NCI-H510A (cell line): ENCODE measurements around the gene FDX1.

Experiments used
- DNase-seq: peaks from one replicate; lab custom pipeline; 2025; lab: John Stamatoyannopoulos, UW

The FDX1 gene

DNA sequence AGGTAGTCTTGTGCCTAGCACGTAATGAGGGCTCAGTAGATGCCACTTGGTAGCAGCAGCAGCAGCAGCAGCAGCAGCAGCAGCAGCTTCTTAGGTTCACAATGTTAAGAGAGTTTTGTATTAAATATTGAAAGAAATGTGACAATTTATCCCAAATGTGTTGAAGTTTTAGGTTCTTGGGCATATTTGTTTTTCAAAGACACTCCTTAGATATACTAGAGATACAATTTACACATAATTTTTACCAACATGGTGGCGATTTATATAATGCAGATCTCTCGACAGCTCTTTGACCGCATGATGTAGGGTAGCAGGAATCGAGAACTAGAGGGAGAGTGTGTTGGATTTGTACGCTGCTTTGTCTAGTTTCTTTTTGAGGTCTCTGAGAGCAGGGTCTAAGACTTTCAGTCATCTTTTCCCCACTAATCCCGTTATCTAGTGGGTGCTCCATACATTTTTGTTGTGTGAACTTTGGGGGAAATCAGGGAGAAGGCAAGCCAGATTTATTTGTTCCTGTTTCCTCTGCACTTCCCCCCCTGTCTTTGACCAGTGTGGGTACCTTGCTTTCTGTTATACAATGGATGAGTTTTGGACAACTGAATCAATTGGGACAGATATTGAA, 1.4 kb downstream of the FDX1 start:
- no peak for DNase-seq

- no peak for DNase-seq
These were observed 1.9 kb downstream of the FDX1 start for GRCh38 chr11:110431674-110432073.

DNA sequence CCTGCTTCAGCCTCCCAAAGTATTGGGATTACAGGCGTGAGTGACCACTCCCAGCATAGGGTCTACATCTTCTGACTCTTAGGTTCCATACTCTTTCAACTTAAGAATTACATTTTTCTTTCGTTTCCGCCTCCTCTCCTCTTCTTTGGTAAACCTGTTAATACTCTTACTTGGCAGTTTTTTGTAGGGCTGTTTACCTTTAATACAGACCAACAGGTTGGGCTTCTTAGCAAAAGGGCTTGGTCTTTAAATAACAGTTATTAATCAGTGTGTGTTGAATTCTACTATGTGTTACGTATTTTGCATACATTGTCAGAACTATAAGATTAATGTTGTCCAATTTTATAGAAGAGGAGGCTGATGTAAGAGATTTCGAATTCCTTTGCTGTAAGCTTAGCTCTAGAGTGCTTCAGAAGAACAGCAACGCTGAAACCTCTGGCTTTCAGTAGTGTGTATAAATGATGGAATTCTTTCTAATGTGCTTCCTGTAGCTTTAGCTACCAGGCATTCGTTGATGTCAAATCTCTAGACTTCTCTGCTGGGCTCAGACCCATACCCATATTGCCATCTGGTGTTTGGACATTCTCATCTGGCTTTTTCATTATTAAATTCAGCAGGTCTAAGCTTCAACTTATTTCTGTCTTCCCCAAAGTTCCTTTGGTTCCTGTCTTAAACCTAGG, 3.1 kb downstream of the FDX1 start:
- DNase-seq: no peak

DNA sequence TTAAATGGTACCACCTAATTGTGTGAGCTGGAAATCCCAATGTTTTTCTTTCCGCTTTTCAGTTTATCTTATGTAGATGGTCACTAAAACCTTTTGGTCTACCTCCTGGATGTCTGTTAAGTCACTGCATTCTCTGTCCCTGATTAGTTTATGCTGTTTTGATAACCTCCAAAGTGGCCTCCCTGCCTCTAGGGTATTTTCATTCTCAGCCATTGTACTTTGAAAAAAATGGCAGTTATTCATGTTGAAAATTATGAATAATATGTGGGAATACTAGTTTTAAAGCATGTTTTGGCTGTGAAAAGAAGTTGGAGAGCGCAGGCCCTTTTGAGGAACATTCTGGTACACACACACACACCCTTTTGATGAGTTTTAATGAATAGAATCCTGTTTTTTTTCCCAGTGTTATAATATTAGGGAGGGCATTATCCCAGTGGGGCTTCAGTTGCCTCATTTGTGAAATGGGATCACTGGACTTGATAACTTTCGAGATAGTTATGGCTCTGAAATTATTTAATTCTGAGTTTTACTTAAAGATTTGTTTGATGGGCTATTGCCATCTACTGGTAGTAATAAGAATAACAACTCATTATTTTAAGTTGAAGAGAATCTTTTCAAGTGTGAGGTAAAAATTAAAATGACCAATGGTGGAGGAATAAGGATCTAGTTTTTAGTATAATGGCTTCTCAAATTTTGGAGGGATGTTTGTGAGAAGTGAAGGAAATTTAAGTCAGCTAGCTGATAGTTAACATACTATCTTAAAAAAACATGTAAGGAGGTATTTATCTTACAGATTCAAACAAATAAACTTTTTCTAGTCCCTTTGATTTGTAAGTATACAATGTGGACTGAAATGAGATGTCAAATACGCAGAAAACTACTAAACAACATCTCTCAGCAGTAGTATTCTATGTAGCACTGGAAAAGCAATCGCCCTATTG, 3.9 kb downstream of the FDX1 start:
- no peak for DNase-seq

DNA sequence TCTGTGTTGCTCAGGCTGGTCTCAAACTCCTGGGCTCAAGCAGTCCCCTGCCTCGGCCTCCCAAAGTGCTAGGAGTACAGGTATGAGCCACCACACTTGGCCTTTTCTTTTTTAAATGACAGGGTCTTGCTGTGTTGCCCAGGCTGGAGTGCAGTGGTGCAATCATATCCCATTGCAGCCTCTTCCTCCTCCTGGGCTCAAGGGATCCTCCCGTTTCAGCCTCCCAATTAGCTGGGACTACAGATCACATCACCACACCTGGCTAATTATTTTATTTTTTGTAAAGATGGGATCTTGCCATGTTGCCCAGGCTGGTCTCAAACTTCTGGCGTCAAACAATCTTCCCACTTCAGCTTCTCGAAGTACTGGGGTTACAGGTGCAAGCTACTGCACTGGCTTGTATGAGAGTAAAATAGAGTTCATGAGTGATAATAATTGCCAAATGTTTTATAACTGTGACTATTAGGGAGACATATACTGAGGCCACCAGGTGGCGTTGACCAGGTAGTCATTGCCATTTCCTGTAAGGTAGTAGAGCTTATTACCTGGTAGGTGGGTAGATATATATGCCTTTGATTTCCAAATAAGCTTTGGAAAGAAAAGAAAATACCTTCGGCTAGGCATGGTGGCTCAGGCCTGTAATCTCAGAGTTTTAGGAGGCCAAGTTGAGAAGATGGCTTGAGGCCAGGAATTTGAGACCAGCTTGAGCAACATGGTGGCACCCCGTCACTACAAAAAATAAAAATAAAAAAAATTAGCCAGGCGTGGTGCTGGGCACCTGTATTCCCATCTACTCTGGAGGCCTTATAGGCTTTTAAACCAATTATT, 5.4 kb downstream of the FDX1 start:
- peak; percentile 22 for DNase-seq

DNA sequence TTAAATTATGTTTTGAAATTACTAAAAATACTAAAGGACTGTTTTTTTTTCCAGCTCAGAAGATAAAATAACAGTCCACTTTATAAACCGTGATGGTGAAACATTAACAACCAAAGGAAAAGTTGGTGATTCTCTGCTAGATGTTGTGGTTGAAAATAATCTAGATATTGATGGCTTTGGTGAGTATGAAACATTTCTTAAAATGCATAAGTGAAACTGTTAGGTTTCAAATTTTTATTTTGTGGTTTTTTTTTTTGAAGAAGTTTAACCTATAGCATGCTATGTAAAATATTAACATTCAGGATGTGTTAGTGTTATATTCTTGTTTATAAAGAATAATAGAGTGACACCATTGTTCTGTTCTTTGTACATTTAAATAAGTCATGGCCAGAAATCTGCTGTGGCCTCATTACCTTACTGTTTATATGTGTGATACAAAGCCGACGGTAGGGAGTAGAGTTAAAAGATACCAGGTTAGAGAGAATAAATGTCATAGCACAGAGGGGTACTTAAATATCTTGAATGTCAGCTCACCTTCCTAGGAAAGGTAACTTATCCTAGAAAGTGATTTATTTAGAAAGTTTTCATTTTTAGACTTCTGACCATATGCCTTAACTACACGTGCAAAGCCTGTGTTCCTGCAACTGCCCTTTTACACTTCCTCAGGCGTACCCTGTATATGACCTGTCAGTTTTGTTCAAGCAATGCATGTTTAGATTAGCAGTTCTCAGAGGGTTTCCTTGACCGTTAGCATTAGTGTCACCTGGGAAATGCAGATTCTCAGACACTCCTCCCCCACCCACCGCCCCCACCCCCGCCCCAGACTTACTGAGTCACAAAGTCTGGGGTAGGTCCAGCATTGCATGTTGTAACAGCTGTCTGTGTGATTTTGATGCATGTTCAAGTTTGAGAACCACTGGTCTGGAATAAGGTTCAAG, 6.3 kb downstream of the FDX1 start:
- DNase-seq: no peak

GRCh38 chr11:110438017-110438416, 8.3 kb downstream of the FDX1 start:
- no peak for DNase-seq

GRCh38 chr11:110445437-110445836, 15.7 kb downstream of the FDX1 start:
- no peak for DNase-seq

DNA sequence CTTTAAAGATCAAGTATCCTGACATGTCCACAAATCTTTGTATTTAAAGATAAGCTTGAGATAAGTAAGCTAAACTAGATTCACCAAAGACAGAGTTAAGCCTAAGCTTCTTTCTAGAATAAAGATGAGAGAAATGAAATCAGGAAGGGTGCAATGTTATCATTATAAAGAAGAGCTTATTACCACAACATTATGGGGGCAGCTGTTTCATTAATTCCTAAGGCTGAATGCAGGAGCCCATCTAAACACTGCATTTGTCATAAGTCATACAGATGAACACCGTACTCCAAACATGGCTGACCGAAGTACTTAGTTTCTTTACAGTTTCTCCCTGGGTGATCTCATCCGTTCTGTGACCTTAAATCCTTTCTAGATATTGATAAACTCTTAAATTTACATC, 16.3 kb downstream of the FDX1 start:
- DNase-seq: no peak

GRCh38 chr11:110446594-110446993, 16.8 kb downstream of the FDX1 start:
- no peak for DNase-seq

- no peak for DNase-seq
These were observed 17.6 kb downstream of the FDX1 start for GRCh38 chr11:110447343-110447742.

DNA sequence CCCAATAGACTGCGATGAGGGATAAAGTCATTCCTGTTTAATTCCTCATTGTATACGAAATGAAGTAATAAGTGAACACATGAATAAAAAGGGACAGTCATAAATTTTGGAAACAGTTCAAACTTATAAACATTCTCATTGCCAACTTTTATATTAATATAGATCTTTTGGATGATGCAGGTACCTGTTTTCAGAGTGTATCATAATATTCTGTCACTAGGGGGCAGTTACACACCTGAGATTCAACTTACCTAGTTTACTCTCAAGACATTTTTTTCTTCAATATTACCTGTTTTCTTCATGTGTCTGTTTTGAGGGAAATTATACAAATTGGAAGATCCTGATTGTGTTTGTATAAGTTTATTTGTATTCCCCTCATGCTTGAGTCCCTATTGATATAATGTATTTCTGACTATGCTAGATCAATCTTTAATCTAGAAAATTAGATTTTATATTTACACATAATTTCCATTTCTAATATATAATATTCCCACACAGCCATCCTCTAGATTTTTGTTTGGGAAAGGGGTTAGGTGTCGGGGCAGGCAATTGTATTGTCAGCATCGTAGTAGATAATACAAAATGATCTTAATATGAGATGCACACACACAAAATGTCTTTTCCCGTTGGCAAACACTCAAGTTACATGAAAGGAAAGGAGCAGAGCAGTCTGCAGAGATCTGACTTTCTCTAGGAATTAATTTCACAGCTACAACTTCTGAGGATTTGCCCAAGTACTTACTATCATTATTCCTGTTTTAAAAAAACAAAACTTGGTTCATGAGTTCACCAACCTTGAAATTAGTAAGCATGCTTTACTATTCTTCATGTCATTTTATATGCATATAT, 18.4 kb downstream of the FDX1 start:
- no peak for DNase-seq

DNA sequence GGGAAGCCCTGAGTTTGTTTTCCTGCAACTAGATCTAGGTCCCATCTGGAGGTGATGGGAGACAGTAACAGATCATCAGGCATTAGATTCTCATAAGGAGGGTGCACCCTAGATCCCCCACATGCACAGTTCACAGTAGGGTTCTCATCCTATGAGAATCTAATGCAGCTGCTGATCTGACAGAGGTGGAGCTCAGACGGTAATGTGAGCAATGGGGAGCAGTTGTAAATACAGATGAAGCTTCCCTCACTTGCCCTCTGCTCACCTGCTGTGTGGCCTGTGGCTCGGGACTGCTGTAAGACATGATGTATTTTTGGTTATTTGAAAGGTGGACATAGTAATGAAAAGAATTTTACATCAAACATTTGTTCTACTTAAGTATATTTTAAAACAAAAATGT, 20.5 kb downstream of the FDX1 start:
- no peak for DNase-seq

DNA sequence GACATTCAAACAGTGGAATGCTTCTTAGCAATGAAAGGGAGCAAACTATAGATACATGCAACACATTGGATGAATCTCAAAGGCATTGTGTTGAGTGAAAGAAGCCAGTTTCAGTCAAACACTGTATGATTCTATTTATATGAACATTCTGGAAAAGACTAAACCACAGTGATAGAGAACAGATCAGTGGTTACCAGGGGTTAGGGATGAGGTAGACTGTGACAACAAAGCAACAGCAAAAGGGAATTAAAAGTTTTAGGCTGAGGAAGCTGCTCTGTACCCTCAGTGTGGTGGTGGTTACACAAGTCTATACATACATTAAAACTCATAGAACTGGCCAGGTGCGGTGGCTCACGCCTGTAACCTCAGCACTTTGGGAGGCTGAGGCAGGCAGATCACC, 23.0 kb downstream of the FDX1 start:
- DNase-seq: no peak

- no peak for DNase-seq
These were observed 24.1 kb downstream of the FDX1 start for GRCh38 chr11:110453684-110454354.

DNA sequence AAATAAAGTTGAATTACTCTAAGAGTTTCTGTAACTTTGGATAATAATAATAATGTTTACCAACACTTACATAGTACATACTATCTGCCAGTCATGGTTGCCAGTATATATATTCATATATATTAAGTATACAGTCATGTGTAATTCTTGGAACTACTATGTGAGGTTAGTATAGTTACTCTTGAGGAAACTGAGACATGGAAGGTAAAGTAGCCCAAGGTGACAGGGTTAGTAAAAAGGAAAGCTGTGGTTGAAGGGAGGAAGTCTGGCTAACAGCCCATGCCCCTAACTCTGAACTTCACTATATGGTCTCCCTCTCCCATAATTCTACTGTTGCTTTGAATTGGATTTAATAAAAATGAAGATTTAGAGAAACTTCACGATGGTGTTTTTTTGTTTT, 24.9 kb downstream of the FDX1 start:
- no peak for DNase-seq

- no peak for DNase-seq
These were observed 26.0 kb downstream of the FDX1 start for GRCh38 chr11:110455718-110456117.

GRCh38 chr11:110463153-110463552, 33.4 kb downstream of the FDX1 start:
- DNase-seq: peak; percentile 9

DNA sequence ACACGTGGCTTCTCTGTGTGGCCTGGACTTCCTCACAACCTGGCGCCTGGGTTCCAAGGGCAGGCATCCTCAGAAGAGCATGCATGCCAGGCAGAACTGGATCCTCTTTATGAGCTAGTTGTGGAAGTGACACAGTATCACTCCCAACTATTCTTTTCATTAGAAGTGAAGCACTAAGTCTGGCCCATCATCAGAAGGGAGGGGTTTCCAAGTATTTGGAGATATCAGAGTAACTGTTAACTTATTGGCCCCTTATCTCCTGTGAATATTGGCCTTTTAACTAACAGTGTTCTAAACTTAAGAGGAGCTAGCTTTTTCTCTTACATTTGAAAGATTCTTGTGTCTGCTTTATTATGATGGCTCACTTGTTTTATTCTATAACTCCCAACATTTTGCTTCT, 35.5 kb downstream of the FDX1 start:
- DNase-seq: no peak
